NB4 (cell line): ENCODE data around the gene SLX1A.

ENCODE experiments used
- POLR2A ChIP-seq: IDR thresholded peaks from 2 replicates; pipeline ENCODE4 v1.6.1; 2011; ENCODE audit warnings: mild to moderate bottlenecking; ENCODE audit not compliant: insufficient read length; ENCODE audit errors: extremely low read depth
- TF ChIP-seq, protein P1 (sequence below): IDR thresholded peaks from one replicate; pipeline ENCODE4 v1.5.1; 2012; ENCODE audit warnings: low read depth, low read length

DNA sequence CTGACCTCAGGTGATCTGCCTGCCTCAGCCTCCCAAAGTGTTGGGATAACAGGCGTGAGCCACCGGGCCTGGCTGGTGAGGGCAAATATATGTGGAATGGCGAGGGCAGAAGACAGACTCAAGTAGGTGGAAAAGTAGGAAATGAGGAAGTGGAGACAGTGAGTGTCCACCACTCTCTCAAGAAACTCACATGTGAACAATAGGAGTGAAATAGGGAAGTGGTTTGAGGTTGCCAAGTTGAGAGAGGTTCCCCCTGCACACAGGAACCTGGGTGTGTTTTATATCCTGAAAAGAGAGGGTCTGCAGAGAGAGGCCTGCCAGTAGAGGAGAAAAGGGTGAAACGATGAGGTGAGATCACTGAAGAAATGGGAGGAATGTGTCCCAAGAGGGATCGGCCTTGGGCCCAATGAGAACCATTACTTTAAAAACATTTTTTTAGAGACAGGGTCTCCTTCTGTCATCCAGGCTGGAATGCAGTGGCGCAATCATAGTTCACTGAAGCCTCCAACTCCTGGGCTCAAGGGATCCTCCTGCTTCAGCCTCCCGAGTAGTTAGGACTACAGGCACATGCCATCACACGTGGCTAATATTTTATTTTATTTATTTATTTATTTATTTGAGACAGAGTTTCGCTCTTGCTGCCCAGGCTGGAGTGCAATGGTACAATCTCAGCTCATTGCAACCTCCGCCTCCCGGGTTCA lies 27.3 kb upstream of the SLX1A start:
- TF ChIP-seq, protein P1, sequence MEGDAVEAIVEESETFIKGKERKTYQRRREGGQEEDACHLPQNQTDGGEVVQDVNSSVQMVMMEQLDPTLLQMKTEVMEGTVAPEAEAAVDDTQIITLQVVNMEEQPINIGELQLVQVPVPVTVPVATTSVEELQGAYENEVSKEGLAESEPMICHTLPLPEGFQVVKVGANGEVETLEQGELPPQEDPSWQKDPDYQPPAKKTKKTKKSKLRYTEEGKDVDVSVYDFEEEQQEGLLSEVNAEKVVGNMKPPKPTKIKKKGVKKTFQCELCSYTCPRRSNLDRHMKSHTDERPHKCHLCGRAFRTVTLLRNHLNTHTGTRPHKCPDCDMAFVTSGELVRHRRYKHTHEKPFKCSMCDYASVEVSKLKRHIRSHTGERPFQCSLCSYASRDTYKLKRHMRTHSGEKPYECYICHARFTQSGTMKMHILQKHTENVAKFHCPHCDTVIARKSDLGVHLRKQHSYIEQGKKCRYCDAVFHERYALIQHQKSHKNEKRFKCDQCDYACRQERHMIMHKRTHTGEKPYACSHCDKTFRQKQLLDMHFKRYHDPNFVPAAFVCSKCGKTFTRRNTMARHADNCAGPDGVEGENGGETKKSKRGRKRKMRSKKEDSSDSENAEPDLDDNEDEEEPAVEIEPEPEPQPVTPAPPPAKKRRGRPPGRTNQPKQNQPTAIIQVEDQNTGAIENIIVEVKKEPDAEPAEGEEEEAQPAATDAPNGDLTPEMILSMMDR, result no peak
- TF ChIP-seq POLR2A, result no peak
